Activated CD8-positive, alpha-beta memory T cell treated with anti-CD3 and anti-CD28 coated beads for 36 hours (primary cell): Measurements from ENCODE around the gene DDIAS. TPM values are rescaled to one million over a fixed set of nuclear protein-coding genes. Genes with fewer than 3 reads are reported as not detected.
"Not testable (repeated sequence)": the region's sequence is repeated elsewhere in the genome, so short reads cannot be mapped to it uniquely, and the experiment has no call there.

Source experiments
- CTCF ChIA-PET: fragments of 350-600 bp; sonication (Branson Sonifier 250); formaldehyde crosslinking; loops from one replicate; lab custom pipeline; 2021; ENCODE audit warnings: antibody characterized with exemption; lab: Charles Lee
- POLR2A ChIA-PET: fragments of 350-600 bp; sonication (Branson Sonifier 250); formaldehyde crosslinking; loops from one replicate; lab custom pipeline; 2021; ENCODE audit warnings: antibody characterized with exemption; lab: Charles Lee
- total RNA-seq, 2 experiments: library from RNA; stranded (reverse); gene quantifications; one replicate each; pipeline ENCODE4 v1.2.3, GENCODE V29; 2021

Gene DDIAS
- total RNA-seq = 10 to 100 TPM; 28.5 to 30.0 TPM

- CTCF ChIA-PET = interaction anchor here (1.0 to 2.6 kb wide), 4 partner anchors 26 to 256 kb away, joined by 3 to 8 read pairs (median 4); partner anchors contain the start of gene PCF11
- POLR2A ChIA-PET = interaction anchor here (0.6 to 3.1 kb wide), 12 partner anchors 24 to 384 kb away, joined by 3 to 23 read pairs (median 4); partner anchors contain the start of genes ANKRD42, CCDC90B, PCF11 and RAB30
Measured at GRCh38 chr11:82901165-82901921, at the start of gene DDIAS. Gene DDIAS (plus strand): TSS chr11:82901736. CDS start chr11:82914739, 13,003 bp downstream.

GRCh38 chr11:82854242-82854641 lies 47.3 kb upstream of the DDIAS start:
- POLR2A ChIA-PET = no interaction called here
- CTCF ChIA-PET = no interaction called here

- POLR2A ChIA-PET = interaction anchor here (0.6 kb wide), 1 partner anchor 136 kb away, joined by 3 read pairs; no protein-coding TSS in a partner anchor
- CTCF ChIA-PET = not testable (repeated sequence)
Measured at GRCh38 chr11:82854916-82855315, 46.6 kb upstream of the DDIAS start.

GRCh38 chr11:82855616-82856015 lies 45.9 kb upstream of the DDIAS start:
- CTCF ChIA-PET = no interaction called here

GRCh38 chr11:82857145-82857544 lies 44.4 kb upstream of the DDIAS start:
- CTCF ChIA-PET = no interaction called here

More at GRCh38 chr11:82855616-82856015, 45.9 kb upstream of the DDIAS start:
- POLR2A ChIA-PET = no interaction called here

GRCh38 chr11:82858133-82858532 lies 43.4 kb upstream of the DDIAS start:
- ChIA-PET CTCF (no interaction called here), POLR2A (no interaction called here)

More at GRCh38 chr11:82857145-82857544, 44.4 kb upstream of the DDIAS start:
- POLR2A ChIA-PET = no interaction called here

- CTCF ChIA-PET = no interaction called here
Measured at GRCh38 chr11:82858556-82859091, 42.9 kb upstream of the DDIAS start.

GRCh38 chr11:82859750-82860149 lies 41.8 kb upstream of the DDIAS start:
- POLR2A ChIA-PET = no interaction called here
- CTCF ChIA-PET = no interaction called here

More at GRCh38 chr11:82858556-82859091, 42.9 kb upstream of the DDIAS start:
- POLR2A ChIA-PET = no interaction called here

GRCh38 chr11:82862379-82862778 lies 39.2 kb upstream of the DDIAS start:
- CTCF ChIA-PET = no interaction called here
- POLR2A ChIA-PET = no interaction called here

- POLR2A ChIA-PET = no interaction called here
- CTCF ChIA-PET = no interaction called here
Measured at GRCh38 chr11:82863209-82863608, 38.3 kb upstream of the DDIAS start.

GRCh38 chr11:82864268-82864667 lies 37.3 kb upstream of the DDIAS start:
- ChIA-PET POLR2A (no interaction called here), CTCF (no interaction called here)

- ChIA-PET POLR2A (no interaction called here), CTCF (interaction anchor here (2.9 kb wide), 1 partner anchor 384 kb away, joined by 10 read pairs; no protein-coding TSS in a partner anchor)
Measured at GRCh38 chr11:82865841-82866240, 35.7 kb upstream of the DDIAS start.

- ChIA-PET POLR2A (interaction anchor here (0.5 to 1.2 kb wide), 2 partner anchors 33 to 36 kb away, joined by 3 to 7 read pairs; partner anchors contain the start of genes DDIAS and PRCP), CTCF (interaction anchor here (0.6 to 2.9 kb wide), 14 partner anchors 9 to 391 kb away, joined by 3 to 10 read pairs (median 4); partner anchors contain the start of genes DDIAS and PRCP)
Measured at GRCh38 chr11:82867495-82868082, 33.9 kb upstream of the DDIAS start.

GRCh38 chr11:82869657-82870056 lies 31.9 kb upstream of the DDIAS start:
- ChIA-PET POLR2A (no interaction called here), CTCF (no interaction called here)

GRCh38 chr11:82871646-82872045 lies 29.9 kb upstream of the DDIAS start:
- ChIA-PET POLR2A (no interaction called here), CTCF (no interaction called here)

GRCh38 chr11:82872377-82873150 lies 29.0 kb upstream of the DDIAS start:
- ChIA-PET CTCF (no interaction called here), POLR2A (no interaction called here)

GRCh38 chr11:82873919-82874333 lies 27.6 kb upstream of the DDIAS start:
- POLR2A ChIA-PET = no interaction called here
- CTCF ChIA-PET = interaction anchor here (0.6 kb wide), 1 partner anchor 22 kb away, joined by 4 read pairs; no protein-coding TSS in a partner anchor

GRCh38 chr11:82874646-82875523 lies 26.7 kb upstream of the DDIAS start:
- CTCF ChIA-PET = no interaction called here

More at GRCh38 chr11:82874646-82875523, 26.7 kb upstream of the DDIAS start:
- POLR2A ChIA-PET = no interaction called here
